ENCODE measurements around the gene PARP16.

- TF ChIP-seq CTCF (IDR thresholded peaks at IDR 0.05; ENCODE audit: poor library complexity) (no peak), EZH2 (IDR thresholded peaks at IDR 0.05; ENCODE audit: borderline replicate concordance) (no peak)
These were observed 23.9 kb upstream of the PARP16 start for GRCh38 chr15:65310431-65311137.
